ENCODE results near the gene MTG1.
"Not testable (repeated sequence)": the region's sequence is repeated elsewhere in the genome, so short reads cannot be mapped to it uniquely, and the experiment has no call there.

Gene MTG1

GRCh38 chr10:133420579-133420978, 26.6 kb downstream of the MTG1 start:
- TF ChIP-seq CTCF (conservative IDR thresholded peaks at IDR 0.05), result no peak
- H3K27ac ChIP-seq, result no peak overlapping the region

DNA sequence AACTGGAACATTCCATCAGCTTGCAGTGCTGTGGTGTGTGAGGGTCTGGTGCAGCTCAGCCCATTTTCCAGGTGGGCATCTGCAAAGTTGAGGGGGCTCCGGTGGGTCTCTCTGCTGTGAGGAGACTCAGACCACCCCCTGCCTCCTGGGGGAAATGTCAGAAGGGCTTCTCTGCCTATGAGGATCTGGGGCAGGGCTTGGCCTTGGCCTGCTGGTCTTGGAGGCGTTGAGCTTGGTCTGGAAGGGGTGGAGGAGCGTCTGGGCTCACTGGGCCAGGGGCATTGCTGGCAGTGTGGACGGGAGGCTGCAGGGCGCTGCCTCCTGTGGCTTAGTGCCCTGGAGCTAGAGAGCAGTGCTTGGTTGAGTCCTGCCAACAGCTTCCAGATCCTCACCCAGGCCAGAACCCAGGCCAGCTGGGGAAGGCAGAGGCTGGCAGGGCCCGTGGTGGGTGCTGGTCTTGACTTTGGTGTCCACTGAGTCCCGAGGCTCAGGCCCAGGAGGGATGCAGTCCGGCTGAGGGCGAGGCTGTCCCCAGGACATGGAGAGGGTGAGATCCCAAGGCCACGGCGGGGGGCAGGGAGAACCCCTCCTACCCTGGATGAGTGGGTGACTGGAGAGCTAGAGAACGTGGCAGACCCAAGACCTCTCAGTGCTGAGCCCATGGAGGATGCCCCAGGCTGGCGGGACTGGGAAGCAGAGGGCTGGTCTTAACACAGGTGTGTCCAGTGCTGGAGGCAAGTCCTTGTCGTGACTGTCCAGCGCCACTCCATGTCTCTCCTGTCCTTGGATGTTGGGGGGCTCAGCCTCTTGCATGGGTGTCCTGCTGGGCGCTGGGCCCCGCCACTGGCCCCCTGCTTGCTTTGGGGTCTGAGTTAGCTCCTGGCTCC, 27.6 kb downstream of the MTG1 start:
- TF ChIP-seq CTCF (conservative IDR thresholded peaks at IDR 0.05), result no peak
- H3K27ac ChIP-seq, result no peak overlapping the region

GRCh38 chr10:133422223-133422806, 28.4 kb downstream of the MTG1 start:
- no peak for TF ChIP-seq CTCF (conservative IDR thresholded peaks at IDR 0.05)

GRCh38 chr10:133422807-133423771, 29.1 kb downstream of the MTG1 start:
- no peak overlapping the region for H3K27ac ChIP-seq
- TF ChIP-seq CTCF (conservative IDR thresholded peaks at IDR 0.05), result no peak

More at GRCh38 chr10:133422223-133422806, 28.4 kb downstream of the MTG1 start:
- no peak overlapping the region for H3K27ac ChIP-seq

DNA sequence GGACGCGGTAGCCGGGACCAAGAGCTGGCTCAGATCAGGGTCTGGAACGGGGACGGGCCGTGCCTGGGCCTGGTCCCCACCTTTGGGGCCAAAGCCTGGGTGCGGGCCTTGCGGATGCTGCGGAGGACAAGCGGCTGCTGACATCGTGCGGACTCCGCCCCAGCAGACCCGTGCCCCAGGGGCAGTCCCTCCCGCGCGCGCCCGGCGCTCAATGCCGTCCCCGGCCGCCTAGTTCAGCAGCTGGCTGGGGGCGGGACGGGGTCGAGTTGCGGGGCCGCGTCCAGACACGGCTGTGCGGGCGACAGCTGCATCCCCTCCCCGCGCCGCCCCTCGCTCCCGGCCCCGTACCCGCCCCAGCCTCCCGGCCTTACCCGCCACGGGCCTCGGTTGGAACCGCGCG, 30.1 kb downstream of the MTG1 start:
- not testable (repeated sequence) for H3K27ac ChIP-seq

DNA sequence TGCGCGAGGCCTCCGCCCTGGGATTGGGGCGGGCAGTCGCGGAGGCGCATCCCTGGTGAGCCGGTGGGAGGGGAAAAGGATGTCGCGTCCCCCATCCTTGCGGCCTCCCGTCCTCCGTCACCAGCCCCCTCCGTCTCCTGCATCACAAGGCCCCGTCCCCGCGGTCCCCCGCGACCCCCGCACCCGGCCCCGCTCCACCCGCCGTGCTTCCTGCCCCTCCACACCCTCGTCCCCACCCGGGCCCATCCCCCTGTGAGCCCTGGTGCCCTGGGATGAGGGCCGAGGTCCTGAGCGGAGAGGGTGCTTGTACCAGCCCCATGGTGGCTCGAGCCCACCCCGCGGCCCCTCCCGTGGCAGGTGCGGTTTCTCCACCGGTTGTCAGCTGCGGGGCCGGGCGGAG, 30.6 kb downstream of the MTG1 start, which contains the start of gene SPRN:
Gene SPRN (minus strand): TSS at position 25 of the 400 bp plus-strand sequence. CDS start 944 bp downstream, outside the sequence.
- H3K27ac ChIP-seq, result not testable (repeated sequence)

DNA sequence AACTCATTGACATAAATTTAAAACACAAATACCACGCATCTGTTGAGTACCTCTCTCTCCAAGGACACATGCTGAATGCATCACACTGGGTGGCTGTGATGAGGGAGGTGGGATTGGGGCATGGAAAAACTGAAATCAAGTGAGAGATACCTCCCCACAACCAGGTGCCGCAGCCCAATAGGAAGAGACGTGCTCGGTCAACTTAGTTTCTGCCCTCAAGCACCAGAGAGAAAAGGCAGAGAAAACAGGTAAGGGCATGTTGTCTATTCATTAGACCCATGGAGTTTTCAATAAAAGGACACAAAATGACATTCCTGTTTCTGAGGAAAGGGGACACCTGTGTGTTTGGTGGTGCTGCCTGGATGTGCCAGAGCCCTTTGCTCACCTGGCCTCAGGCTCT, 35.6 kb downstream of the MTG1 start:
- H3K27ac ChIP-seq, result not testable (repeated sequence)

GRCh38 chr10:133431888-133432613, 38.1 kb downstream of the MTG1 start:
- H3K27ac ChIP-seq, result not testable (repeated sequence)

GRCh38 chr10:133432789-133433188, 38.8 kb downstream of the MTG1 start:
- H3K27ac ChIP-seq, result not testable (repeated sequence)

All from VCaP (cell line).